IPS DF 4.7 (cell line): Measurements from ENCODE around the gene ITPR1.

Source experiments
- DNase-seq: peaks from one replicate; pipeline ENCODE4 v3.0.0-alpha.2; 2013; ENCODE audit warnings: low spot score; ENCODE audit errors: extremely low read depth

The ITPR1 gene

GRCh38 chr3:4478261-4478660, 14.9 kb upstream of the ITPR1 start:
- no peak for DNase-seq

GRCh38 chr3:4491855-4492207, 1.3 kb upstream of the ITPR1 start:
- DNase-seq = no peak

- no peak for DNase-seq
Measured at GRCh38 chr3:4492208-4493013, 737 bp upstream of the ITPR1 start.

GRCh38 chr3:4493941-4494894, 1.1 kb downstream of the ITPR1 start:
- no peak for DNase-seq

- no peak for DNase-seq
Measured at GRCh38 chr3:4494895-4495264, 1.7 kb downstream of the ITPR1 start.

GRCh38 chr3:4495294-4496086, 2.3 kb downstream of the ITPR1 start:
- DNase-seq = no peak

GRCh38 chr3:4496087-4496452, 2.9 kb downstream of the ITPR1 start:
- DNase-seq = no peak

- DNase-seq = no peak
Measured at GRCh38 chr3:4497005-4497692, 4.0 kb downstream of the ITPR1 start.

- no peak for DNase-seq
Measured at GRCh38 chr3:4497843-4498324, 4.7 kb downstream of the ITPR1 start.

GRCh38 chr3:4498446-4498845, 5.3 kb downstream of the ITPR1 start:
- DNase-seq = no peak

- DNase-seq = no peak
Measured at GRCh38 chr3:4501437-4501836, 8.3 kb downstream of the ITPR1 start.

GRCh38 chr3:4501927-4502326, 8.8 kb downstream of the ITPR1 start:
- DNase-seq = no peak

- DNase-seq = no peak
Measured at GRCh38 chr3:4503050-4503449, 9.9 kb downstream of the ITPR1 start.

- DNase-seq = no peak
Measured at GRCh38 chr3:4504340-4505261, 11.5 kb downstream of the ITPR1 start.

- no peak for DNase-seq
Measured at GRCh38 chr3:4505688-4506558, 12.8 kb downstream of the ITPR1 start.

- DNase-seq = no peak
Measured at GRCh38 chr3:4506559-4507023, 13.4 kb downstream of the ITPR1 start.

GRCh38 chr3:4507024-4507596, 14.0 kb downstream of the ITPR1 start:
- DNase-seq = no peak
